Measurements from ENCODE around the gene CACNA1B. TPM values are rescaled to one million over a fixed set of nuclear protein-coding genes. Genes with fewer than 3 reads are reported as not detected.

CACNA1B gene
- total RNA-seq, 3 donors from 2014 or later = 0.12 to 1.7 (median 0.22) TPM

DNA sequence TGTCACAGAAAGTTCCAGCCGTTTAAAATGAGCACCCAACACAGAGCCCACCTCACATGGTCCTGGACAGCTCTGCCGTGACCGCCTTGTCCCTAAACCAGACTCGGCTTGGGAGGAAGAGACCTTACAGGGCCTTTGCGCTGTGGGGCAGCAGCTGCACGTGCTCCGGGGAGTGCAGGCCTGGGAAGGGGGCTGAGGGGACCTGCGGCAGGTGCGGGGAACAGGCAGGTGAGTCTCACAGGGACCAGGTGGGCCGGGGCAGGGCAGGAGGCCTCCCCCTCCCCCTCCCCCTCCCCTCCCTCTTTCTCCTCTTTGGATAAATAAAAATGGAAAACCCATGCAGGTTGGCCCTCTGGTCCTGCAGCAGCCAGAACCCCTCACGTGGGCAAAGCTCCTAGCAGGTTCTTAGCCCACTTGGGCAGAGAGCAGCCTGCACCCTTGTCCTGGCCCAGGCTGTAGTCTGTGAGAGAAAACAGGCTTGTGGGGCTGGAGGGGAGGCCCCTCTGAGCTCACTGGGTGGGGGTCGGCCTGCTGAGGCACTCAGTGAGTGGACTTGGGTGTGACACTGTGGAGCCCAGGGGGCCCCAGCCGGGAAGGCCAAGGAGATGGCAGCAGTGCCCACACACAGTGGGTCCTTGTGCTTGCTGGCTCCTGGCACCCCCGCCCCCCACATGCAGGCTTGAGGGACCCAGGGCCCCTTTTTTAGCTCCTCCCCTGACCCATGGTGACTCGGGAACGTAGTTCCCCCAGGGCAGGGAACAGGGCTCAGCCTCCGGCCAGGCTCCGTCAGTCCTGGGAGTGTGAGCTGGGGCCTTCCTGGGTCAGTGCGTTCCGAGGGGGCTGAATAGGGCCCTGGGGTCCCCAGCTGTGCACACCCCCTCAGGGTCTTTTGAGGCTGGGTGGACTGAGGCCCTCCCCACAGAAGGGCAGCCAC is 40.0 kb upstream of the CACNA1B start:
- DNase-seq = no peak
- peak; percentile 8 for ATAC-seq
- no peaks in the 10 kb centered on the region for H3K4me1 ChIP-seq (ENCODE audit: low read depth)
- H3K4me3 ChIP-seq = no peak overlapping the region
- peaks cover 5% of the 10 kb centered on the region for H3K36me3 ChIP-seq (ENCODE audit: low read depth)
- intact Hi-C loops (cut with DNase I, micrococcal nuclease) = no loop called here
- no peaks in the 10 kb centered on the region for H3K9me3 ChIP-seq
- TF ChIP-seq, protein P1, sequence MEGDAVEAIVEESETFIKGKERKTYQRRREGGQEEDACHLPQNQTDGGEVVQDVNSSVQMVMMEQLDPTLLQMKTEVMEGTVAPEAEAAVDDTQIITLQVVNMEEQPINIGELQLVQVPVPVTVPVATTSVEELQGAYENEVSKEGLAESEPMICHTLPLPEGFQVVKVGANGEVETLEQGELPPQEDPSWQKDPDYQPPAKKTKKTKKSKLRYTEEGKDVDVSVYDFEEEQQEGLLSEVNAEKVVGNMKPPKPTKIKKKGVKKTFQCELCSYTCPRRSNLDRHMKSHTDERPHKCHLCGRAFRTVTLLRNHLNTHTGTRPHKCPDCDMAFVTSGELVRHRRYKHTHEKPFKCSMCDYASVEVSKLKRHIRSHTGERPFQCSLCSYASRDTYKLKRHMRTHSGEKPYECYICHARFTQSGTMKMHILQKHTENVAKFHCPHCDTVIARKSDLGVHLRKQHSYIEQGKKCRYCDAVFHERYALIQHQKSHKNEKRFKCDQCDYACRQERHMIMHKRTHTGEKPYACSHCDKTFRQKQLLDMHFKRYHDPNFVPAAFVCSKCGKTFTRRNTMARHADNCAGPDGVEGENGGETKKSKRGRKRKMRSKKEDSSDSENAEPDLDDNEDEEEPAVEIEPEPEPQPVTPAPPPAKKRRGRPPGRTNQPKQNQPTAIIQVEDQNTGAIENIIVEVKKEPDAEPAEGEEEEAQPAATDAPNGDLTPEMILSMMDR (IDR thresholded peaks at IDR 0.05) = no peak

DNA sequence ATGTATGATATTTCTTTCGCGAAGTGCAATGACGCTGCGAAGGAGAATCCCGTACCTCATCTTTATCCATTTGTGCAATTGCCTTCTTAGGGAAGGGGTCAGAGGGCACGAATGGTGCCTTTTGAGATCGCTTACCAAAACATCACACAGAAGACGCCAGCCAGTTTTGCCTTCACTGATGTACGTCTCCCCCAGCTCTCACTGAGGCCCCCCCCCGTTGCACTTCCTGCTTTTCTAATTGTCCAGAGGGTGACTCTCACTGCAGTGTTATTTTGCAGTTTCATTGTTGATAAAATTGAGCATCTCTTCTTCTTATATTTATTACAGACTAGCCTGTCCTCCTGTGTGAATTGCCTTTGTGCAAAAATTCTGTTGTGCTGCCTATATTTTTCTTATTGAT is 39.0 kb upstream of the CACNA1B start:
- DNase-seq (no peak), ATAC-seq (no peak)
- no peaks in the 10 kb centered on the region for H3K4me1 ChIP-seq (ENCODE audit: low read depth)
- no peak overlapping the region for H3K4me3 ChIP-seq
- TF ChIP-seq, protein P1 (IDR thresholded peaks at IDR 0.05) = no peak
- H3K36me3 ChIP-seq (ENCODE audit: low read depth) = peaks cover 5% of the 10 kb centered on the region
- H3K9me3 ChIP-seq = no peaks in the 10 kb centered on the region
- intact Hi-C loops (cut with DNase I, micrococcal nuclease) = no loop called here

DNA sequence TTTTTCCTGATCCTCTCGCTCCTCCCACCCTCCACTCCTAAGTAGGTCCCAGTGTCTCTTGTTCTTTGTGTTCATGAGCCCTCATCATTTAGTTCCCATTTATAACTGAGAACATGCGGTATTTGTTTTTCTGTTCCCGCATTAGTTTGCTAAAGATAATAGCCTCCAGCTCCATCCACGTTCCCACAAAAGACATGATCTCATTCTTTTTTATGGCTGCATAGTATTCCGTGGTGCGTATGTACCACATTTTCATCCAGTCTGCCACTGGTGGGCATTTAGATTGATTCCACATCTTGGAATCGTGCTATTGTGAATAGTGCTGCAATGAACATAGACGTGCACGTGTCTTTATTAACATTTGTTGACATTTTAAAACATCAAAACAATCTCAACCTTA is 34.2 kb upstream of the CACNA1B start:
- no peaks in the 10 kb centered on the region for H3K9me3 ChIP-seq
- H3K36me3 ChIP-seq (ENCODE audit: low read depth) = no peaks in the 10 kb centered on the region
- ATAC-seq (no peak), DNase-seq (no peak)
- TF ChIP-seq, protein P1 (IDR thresholded peaks at IDR 0.05) = no peak
- H3K4me1 ChIP-seq (ENCODE audit: low read depth) = no peaks in the 10 kb centered on the region
- intact Hi-C loops (cut with DNase I, micrococcal nuclease) = no loop called here
- H3K4me3 ChIP-seq = no peak overlapping the region

DNA sequence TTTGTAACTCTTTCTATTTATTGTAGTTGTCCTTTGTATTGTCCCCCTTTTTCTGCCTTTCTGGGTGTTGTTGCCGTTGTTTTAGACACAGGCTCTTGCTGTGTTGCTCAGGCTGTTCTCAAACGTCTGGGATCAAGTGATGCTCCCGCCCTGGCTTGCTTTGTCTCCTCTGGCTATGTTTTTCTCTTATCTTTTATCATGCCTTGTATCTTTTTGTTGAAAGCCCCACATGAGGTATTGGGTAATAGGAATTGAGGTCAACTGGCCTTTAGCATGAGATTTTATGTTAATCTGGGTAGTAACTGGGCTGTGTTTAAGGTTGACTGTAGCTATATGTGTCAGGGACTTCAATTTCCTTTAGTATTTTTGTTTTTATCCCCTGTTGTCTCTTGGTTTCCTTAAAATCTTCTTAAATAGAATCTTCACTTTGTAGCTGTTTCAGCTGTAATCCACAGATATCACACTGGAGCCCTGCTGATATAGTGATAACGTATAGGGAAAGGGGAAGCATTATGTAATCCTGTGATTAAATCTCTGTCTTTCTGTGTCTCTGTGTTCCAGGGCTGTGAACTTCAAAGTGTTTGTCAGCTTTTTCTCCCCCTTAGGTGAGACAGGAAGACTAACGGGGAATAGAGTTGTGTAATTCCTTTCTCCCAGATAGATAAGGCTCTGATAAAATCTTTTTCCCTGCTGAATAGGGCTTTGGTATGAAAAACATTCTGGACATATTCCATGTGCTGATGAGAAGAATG is 25.9 kb upstream of the CACNA1B start:
- DNase-seq = no peak
- Histone ChIP-seq H3K9me3 (peaks cover 20% of the 10 kb centered on the region), H3K4me1 (ENCODE audit: low read depth) (no peaks in the 10 kb centered on the region), H3K4me3 (no peak overlapping the region), H3K36me3 (ENCODE audit: low read depth) (no peaks in the 10 kb centered on the region)
- TF ChIP-seq, protein P1 (IDR thresholded peaks at IDR 0.05) = no peak
- no peak for ATAC-seq
- intact Hi-C loops (cut with DNase I, micrococcal nuclease) = no loop called here

DNA sequence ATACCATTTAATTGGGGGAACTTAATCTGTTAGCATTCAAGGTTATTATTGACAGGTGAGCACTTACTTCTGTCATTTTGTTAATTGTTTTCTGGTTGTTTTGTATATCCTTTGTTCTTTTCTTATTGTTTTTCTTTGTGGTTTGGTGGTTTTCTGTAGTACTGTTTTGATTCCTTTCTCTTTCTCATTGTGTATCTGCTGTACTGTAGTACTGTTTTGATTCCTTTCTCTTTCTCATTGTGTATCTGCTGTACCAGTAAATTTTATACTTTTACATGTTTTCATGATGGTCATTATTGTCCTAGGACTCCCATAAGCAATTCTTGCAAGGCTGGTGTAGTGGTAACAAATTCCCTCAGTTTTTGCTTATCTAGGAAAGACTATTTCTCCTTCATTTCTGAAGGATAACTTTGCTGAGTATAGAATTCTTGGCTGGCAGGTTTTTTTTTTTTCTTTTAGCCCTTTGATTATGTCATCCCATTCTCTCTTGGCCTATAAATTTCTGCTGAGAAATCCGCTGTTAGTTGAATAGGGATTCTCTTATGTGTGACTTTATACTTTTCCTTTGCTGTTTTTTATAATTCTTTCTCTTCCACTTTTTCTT is 24.1 kb upstream of the CACNA1B start:
- no peaks in the 10 kb centered on the region for H3K4me1 ChIP-seq (ENCODE audit: low read depth)
- no peak for DNase-seq
- peaks cover 20% of the 10 kb centered on the region for H3K9me3 ChIP-seq
- H3K4me3 ChIP-seq = no peak overlapping the region
- TF ChIP-seq, protein P1 (IDR thresholded peaks at IDR 0.05) = no peak
- intact Hi-C loops (cut with DNase I, micrococcal nuclease) = no loop called here
- no peaks in the 10 kb centered on the region for H3K36me3 ChIP-seq (ENCODE audit: low read depth)
- no peak for ATAC-seq

All from mucosa of descending colon (tissue), 3 donors.